ENCODE data around the gene SYT1. TPM values are rescaled to one million over a fixed set of nuclear protein-coding genes. Genes with fewer than 3 reads are reported as not detected.
"Not testable (repeated sequence)": the region's sequence is repeated elsewhere in the genome, so short reads cannot be mapped to it uniquely, and the experiment has no call there.

The SYT1 gene
- polyA plus RNA-seq, 1 experiment = 6.8 TPM

DNA sequence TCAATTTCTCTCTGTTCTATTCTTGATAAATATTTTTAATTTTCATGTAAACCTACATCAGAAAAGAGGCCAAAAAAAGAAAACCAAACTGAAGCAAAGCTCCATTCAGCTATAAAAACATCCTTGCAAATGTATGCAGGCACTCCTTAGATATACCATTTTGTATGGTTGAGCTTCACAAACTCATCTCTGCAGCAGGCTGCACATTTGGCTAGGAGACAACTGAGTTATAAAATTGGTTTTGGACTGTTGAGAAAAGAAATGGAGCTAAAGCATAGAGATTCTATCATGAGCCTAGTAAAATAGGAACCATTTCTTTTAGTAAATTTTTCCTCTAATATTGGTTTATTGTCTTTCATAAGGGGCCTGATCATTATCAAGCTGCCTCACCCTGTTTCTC is 156.4 kb downstream of the SYT1 start:
- DNase-seq (ENCODE audit: low read depth, low spot score) = no peak
- CTCF ChIA-PET = no interaction called here
- Histone ChIP-seq H3K27ac (ENCODE audit: low read depth, low read length) (no peak overlapping the region), H3K9me3 (ENCODE audit: control insufficient read depth, insufficient read depth, low read length) (no peaks in the 10 kb centered on the region), H3K4me3 (ENCODE audit: low read depth, low read length) (no peak overlapping the region), H3K27me3 (ENCODE audit: control insufficient read depth, insufficient read depth, low read length) (no peaks in the 10 kb centered on the region)
- TF ChIP-seq, protein P1, sequence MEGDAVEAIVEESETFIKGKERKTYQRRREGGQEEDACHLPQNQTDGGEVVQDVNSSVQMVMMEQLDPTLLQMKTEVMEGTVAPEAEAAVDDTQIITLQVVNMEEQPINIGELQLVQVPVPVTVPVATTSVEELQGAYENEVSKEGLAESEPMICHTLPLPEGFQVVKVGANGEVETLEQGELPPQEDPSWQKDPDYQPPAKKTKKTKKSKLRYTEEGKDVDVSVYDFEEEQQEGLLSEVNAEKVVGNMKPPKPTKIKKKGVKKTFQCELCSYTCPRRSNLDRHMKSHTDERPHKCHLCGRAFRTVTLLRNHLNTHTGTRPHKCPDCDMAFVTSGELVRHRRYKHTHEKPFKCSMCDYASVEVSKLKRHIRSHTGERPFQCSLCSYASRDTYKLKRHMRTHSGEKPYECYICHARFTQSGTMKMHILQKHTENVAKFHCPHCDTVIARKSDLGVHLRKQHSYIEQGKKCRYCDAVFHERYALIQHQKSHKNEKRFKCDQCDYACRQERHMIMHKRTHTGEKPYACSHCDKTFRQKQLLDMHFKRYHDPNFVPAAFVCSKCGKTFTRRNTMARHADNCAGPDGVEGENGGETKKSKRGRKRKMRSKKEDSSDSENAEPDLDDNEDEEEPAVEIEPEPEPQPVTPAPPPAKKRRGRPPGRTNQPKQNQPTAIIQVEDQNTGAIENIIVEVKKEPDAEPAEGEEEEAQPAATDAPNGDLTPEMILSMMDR (IDR thresholded peaks at IDR 0.05; ENCODE audit: low read depth, low read length) = no peak
- POLR2A ChIA-PET = no interaction called here

DNA sequence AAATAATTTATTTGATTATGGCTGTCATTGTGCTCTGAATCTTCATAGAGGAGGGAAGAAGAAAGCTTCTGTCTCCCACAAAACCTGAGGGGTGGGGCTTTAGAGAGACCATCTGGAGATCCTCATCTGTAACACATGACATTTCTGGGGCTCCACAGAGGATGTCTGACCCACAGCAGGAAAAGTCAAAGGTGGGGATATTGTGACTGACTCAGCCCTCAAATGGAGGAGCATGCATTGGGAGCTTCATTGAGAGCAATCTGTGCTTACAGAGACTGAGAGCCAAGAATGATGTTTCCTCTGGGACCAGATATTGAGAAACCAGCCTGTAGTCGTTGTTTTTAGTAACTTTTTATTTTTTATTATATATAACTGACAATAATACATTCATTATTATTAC is 158.7 kb downstream of the SYT1 start:
- no peaks in the 10 kb centered on the region for H3K9me3 ChIP-seq (ENCODE audit: control insufficient read depth, insufficient read depth, low read length)
- DNase-seq (ENCODE audit: low read depth, low spot score) = no peak
- ChIA-PET POLR2A (no interaction called here), CTCF (no interaction called here)
- no peak overlapping the region for H3K4me3 ChIP-seq (ENCODE audit: low read depth, low read length)
- no peaks in the 10 kb centered on the region for H3K27me3 ChIP-seq (ENCODE audit: control insufficient read depth, insufficient read depth, low read length)
- no peak overlapping the region for H3K27ac ChIP-seq (ENCODE audit: low read depth, low read length)
- TF ChIP-seq, protein P1 (IDR thresholded peaks at IDR 0.05; ENCODE audit: low read depth, low read length) = no peak

DNA sequence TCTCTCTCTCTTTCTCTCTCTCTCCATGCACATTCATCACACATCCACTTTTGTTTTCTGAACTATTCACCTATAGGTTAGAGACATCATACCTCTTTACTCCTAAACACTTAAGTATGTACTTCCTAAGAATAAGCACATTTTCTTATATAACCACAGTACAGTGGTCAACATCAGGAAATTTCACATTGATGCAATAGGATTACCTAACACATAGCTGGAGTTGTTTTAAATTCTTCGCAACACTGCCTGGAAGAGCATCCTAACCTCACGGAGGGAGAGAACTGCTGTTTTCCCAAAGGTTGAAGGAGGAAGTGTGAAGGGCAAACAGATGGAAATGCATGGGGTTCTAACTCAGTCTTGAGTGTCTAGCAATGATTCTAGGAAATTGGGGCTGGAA is 159.2 kb downstream of the SYT1 start:
- Histone ChIP-seq H3K4me3 (ENCODE audit: low read depth, low read length) (no peak overlapping the region), H3K27me3 (ENCODE audit: control insufficient read depth, insufficient read depth, low read length) (no peaks in the 10 kb centered on the region), H3K27ac (ENCODE audit: low read depth, low read length) (no peak overlapping the region), H3K9me3 (ENCODE audit: control insufficient read depth, insufficient read depth, low read length) (no peaks in the 10 kb centered on the region)
- TF ChIP-seq, protein P1 (IDR thresholded peaks at IDR 0.05; ENCODE audit: low read depth, low read length) = no peak
- ChIA-PET CTCF (no interaction called here), POLR2A (no interaction called here)
- DNase-seq (ENCODE audit: low read depth, low spot score) = no peak

DNA sequence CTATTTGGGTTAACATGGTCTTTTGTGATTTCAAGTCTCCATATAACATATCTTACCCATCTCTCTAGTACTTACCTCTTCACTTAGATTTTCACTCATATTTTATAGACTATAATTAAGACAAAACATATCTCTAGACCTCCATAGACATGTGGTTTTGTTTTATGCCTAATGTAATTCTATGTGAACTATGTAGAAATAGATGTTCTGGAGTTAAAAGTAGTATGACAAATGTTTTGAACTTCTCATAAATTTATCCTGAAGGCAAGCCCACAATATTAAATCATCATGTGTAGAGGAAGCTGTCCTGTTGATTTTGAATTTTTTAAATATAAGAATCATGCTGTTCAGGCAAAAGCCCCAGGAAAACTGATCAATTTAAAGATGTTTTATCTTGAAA is 169.2 kb downstream of the SYT1 start:
- H3K27ac ChIP-seq (ENCODE audit: low read depth, low read length) = no peak overlapping the region
- H3K27me3 ChIP-seq (ENCODE audit: control insufficient read depth, insufficient read depth, low read length) = no peaks in the 10 kb centered on the region
- TF ChIP-seq, protein P1 (IDR thresholded peaks at IDR 0.05; ENCODE audit: low read depth, low read length) = no peak
- POLR2A ChIA-PET = interaction anchor here (0.6 kb wide), 1 partner anchor 789 kb away, joined by 8 read pairs; no protein-coding TSS in a partner anchor
- CTCF ChIA-PET = no interaction called here
- no peaks in the 10 kb centered on the region for H3K9me3 ChIP-seq (ENCODE audit: control insufficient read depth, insufficient read depth, low read length)
- H3K4me3 ChIP-seq (ENCODE audit: low read depth, low read length) = no peak overlapping the region
- DNase-seq (ENCODE audit: low read depth, low spot score) = no peak

DNA sequence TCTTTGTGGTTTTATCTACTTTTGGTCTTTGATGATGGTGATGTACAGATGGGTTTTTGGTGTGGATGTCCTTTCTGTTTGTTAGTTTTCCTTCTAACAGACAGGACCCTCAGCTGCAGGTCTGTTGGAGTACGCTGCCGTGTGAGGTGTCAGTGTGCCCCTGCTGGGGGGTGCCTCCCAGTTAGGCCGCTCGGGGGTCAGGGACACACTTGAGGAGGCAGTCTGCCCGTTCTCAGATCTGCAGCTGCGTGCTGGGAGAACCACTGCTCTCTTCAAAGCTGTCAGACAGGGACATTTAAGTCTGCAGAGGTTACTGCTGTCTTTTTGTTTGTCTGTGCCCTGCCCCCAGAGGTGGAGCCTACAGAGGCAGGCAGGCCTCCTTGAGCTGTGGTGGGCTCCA is 180.2 kb downstream of the SYT1 start:
- DNase-seq (ENCODE audit: low read depth, low spot score) = not testable (repeated sequence)

DNA sequence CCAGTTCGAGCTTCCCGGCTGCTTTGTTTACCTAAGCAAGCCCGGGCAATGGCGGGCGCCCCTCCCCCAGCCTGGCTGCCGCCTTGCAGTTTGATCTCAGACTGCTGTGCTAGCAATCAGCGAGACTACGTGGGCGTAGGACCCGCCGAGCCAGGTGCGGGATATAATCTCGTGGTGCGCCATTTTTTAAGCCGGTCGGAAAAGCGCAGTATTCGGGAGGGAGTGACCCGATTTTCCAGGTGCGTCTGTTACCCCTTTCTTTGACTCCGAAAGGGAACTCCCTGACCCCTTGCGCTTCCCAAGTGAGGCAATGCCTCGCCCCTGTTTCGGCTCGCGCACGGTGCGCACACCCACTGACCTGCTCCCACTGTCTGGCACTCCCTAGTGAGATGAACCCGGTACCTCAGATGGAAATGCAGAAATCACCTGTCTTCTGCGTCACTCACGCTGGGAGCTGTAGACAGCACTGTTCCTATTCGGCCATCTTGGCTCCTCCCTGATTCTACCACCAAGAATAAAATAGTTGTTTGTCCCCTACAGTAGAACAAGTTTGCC is 180.7 kb downstream of the SYT1 start:
- CTCF ChIA-PET = not testable (repeated sequence)

More for the DNA sequence above, 180.2 kb downstream of the SYT1 start:
- H3K4me3 ChIP-seq (ENCODE audit: low read depth, low read length); CTCF ChIA-PET; H3K9me3 ChIP-seq (ENCODE audit: control insufficient read depth, insufficient read depth, low read length); H3K27ac ChIP-seq (ENCODE audit: low read depth, low read length); POLR2A ChIA-PET; H3K27me3 ChIP-seq (ENCODE audit: control insufficient read depth, insufficient read depth, low read length): not testable (repeated sequence)

More for the DNA sequence above, 180.7 kb downstream of the SYT1 start:
- H3K4me3 ChIP-seq (ENCODE audit: low read depth, low read length); DNase-seq (ENCODE audit: low read depth, low spot score); POLR2A ChIA-PET; H3K27me3 ChIP-seq (ENCODE audit: control insufficient read depth, insufficient read depth, low read length); H3K9me3 ChIP-seq (ENCODE audit: control insufficient read depth, insufficient read depth, low read length); H3K27ac ChIP-seq (ENCODE audit: low read depth, low read length): not testable (repeated sequence)
